HepG2 (cell line): Measurements from ENCODE around the gene VDAC2. TPM values are rescaled to one million over a fixed set of nuclear protein-coding genes. Genes with fewer than 3 reads are reported as not detected.

Experiments used
- BCL6 ChIP-seq: IDR thresholded peaks from 2 replicates; pipeline ENCODE4 v1.6.1; 2016; ENCODE audit warnings: missing genetic modification reagents, missing compliant biosample characterization
- BORCS8-MEF2B ChIP-seq: sonication (generic); formaldehyde crosslinking; IDR thresholded peaks from 2 replicates; pipeline ENCODE4 v1.8.0; 2022; ENCODE audit warnings: mild to moderate bottlenecking, missing genetic modification reagents
- CHCHD3 ChIP-seq: sonication (generic); formaldehyde crosslinking; IDR thresholded peaks from 2 replicates; pipeline ENCODE4 v1.8.0; 2022; ENCODE audit warnings: mild to moderate bottlenecking, missing genetic modification reagents, moderate library complexity
- FIP1L1 ChIP-seq: fragments of 200-400 bp; formaldehyde crosslinking; IDR thresholded peaks from 2 replicates; pipeline ENCODE4 v1.6.1; 2018; ENCODE audit warnings: low read depth, mild to moderate bottlenecking, low read length, moderate library complexity, borderline replicate concordance; ENCODE audit not compliant: insufficient read depth
- HOXA3 ChIP-seq: sonication (generic); formaldehyde crosslinking; IDR thresholded peaks from 2 replicates; pipeline ENCODE4 v1.5.0; 2020; ENCODE audit warnings: missing genetic modification reagents
- MAX ChIP-seq: IDR thresholded peaks from 2 replicates; pipeline ENCODE4 v1.6.1; 2012; ENCODE audit warnings: inconsistent platforms
- MNT ChIP-seq: fragments of 450-650 bp; IDR thresholded peaks from 2 replicates; pipeline ENCODE4 v1.6.1; 2016
- NFAT5 ChIP-seq: sonication (generic); formaldehyde crosslinking; IDR thresholded peaks from 2 replicates; pipeline ENCODE4 v1.4.0; 2020; ENCODE audit warnings: missing genetic modification reagents
- RNF2 ChIP-seq: fragments of 450-650 bp; conservative IDR thresholded peaks from 2 replicates; pipeline ENCODE4 v1.6.1; 2016; ENCODE audit warnings: low read depth
- SIN3A ChIP-seq: IDR thresholded peaks from 2 replicates; pipeline ENCODE4 v1.6.1; 2011; ENCODE audit warnings: low read depth, mild to moderate bottlenecking, control low read depth, low read length, borderline replicate concordance
- TBX3 ChIP-seq: fragments of 450-650 bp; IDR thresholded peaks from 2 replicates; pipeline ENCODE4 v1.6.1; 2017; ENCODE audit warnings: antibody characterized with exemption, mild to moderate bottlenecking, inconsistent platforms, borderline replicate concordance
- ZFP41 ChIP-seq: sonication (generic); formaldehyde crosslinking; IDR thresholded peaks from 2 replicates; pipeline ENCODE4 v1.4.0; 2020; ENCODE audit warnings: mild to moderate bottlenecking, missing genetic modification reagents, borderline replicate concordance
- ZNF24 ChIP-seq: fragments of 450-650 bp; IDR thresholded peaks from 2 replicates; pipeline ENCODE4 v1.6.1; 2017; ENCODE audit warnings: antibody characterized with exemption, mild to moderate bottlenecking
- ZNF264 ChIP-seq: sonication (generic); formaldehyde crosslinking; IDR thresholded peaks from 2 replicates; pipeline ENCODE4 v1.4.0; 2020; ENCODE audit warnings: missing genetic modification reagents
- ZNF546 ChIP-seq: sonication (generic); formaldehyde crosslinking; conservative IDR thresholded peaks from 2 replicates; pipeline ENCODE4 v1.8.1; 2023; ENCODE audit warnings: mild to moderate bottlenecking, missing genetic modification reagents
- ZNF549 ChIP-seq: sonication (generic); formaldehyde crosslinking; IDR thresholded peaks from 2 replicates; pipeline ENCODE4 v1.5.0; 2020; ENCODE audit warnings: missing genetic modification reagents
- ZNF562 ChIP-seq: sonication (generic); formaldehyde crosslinking; IDR thresholded peaks from 2 replicates; pipeline ENCODE4 v1.8.0; 2022; ENCODE audit warnings: missing genetic modification reagents, borderline replicate concordance
- ZNF576 ChIP-seq: sonication (generic); formaldehyde crosslinking; IDR thresholded peaks from 2 replicates; pipeline ENCODE4 v1.4.0; 2020; ENCODE audit warnings: mild to moderate bottlenecking, missing genetic modification reagents
- ZNF597 ChIP-seq: sonication (generic); formaldehyde crosslinking; IDR thresholded peaks from 2 replicates; pipeline ENCODE4 v1.5.0; 2020; ENCODE audit warnings: missing genetic modification reagents
- ZNF7 ChIP-seq: IDR thresholded peaks from 2 replicates; pipeline ENCODE4 v1.6.1; 2016; ENCODE audit warnings: missing biosample characterization, missing genetic modification reagents
- ZSCAN31 ChIP-seq: sonication (generic); formaldehyde crosslinking; IDR thresholded peaks from 2 replicates; pipeline ENCODE4 v1.5.0; 2020; ENCODE audit warnings: low read depth, mild to moderate bottlenecking, missing genetic modification reagents
- polyA plus RNA-seq, 8 experiments: library from polyadenylated mRNA; depleted of rRNA in 3 of 8; stranded (reverse) in 7 of 8; unstranded in 1 of 8; fragments of >200 nt; fragmentation: Illumina TruSeq in 4 of 8; extraction: Trizol in 4 of 8; gene quantifications; 2 replicates each; pipeline versions ENCODE4 v1.2.1 to v1.2.3, GENCODE V29; 2011 to 2016; ENCODE audit warnings: low read depth in 4 of 8, missing spikeins in 1 of 8, mixed read lengths in 1 of 8; ENCODE audit not compliant: insufficient read depth in 1 of 8
- total RNA-seq, 5 experiments: library from RNA; depleted of rRNA; stranded (reverse); fragments of >200 nt; fragmentation: Illumina TruSeq; extraction: Trizol; gene quantifications; 2 replicates each; pipeline ENCODE4 v1.2.3, GENCODE V29; 2016; ENCODE audit warnings: low read depth in 1 of 5

Gene VDAC2
- total and polyA plus RNA-seq, 2 of the 13 experiments (the other 11 are each of a cell fraction or from before 2014, with no cell fraction given): 67.9 to 222 TPM

GRCh38 chr10:75235375-75236177, 25.0 kb downstream of the VDAC2 start, which contains the start of gene COMTD1 (continued):
- TF ChIP-seq NFAT5 (0 out of 2 replicates have a peak, but pooled peaks have one; percentile 1), HOXA3 (CRISPR knock-in tag) (peak; percentile 47), ZNF24 (no peak), ZFP41 (CRISPR knock-in tag) (no peak), ZSCAN31 (CRISPR knock-in tag) (no peak; the same call in 1 of the 2 replicates), BORCS8-MEF2B (CRISPR knock-in tag) (no peak), MAX (peak; percentile 90), BCL6 (CRISPR knock-in tag) (peak; percentile 54), RNF2 (no peak), ZNF546 (peak; percentile 77; the same call in 1 of the 2 replicates), CHCHD3 (0 out of 2 replicates have a peak, but pooled peaks have one; percentile 66), ZNF549 (CRISPR knock-in tag) (no peak), FIP1L1 (no peak), MNT (0 out of 2 replicates have a peak, but pooled peaks have one; percentile 10), ZNF562 (CRISPR knock-in tag) (no peak), ZNF576 (CRISPR knock-in tag) (no peak), ZNF264 (CRISPR knock-in tag) (no peak), ZNF597 (no peak), SIN3A (peak; percentile 35; the same call in 1 of the 2 replicates), ZNF7 (no peak), TBX3 (no peak)
